GM18868 (cell line): ENCODE measurements around the gene ZNF653.

Source experiments
- ATAC-seq: cut with Tn5 transposase; IDR thresholded peaks from one replicate; pipeline ENCODE4 v1.9.1; 2021; ENCODE audit warnings: mild to moderate bottlenecking, moderate library complexity; ENCODE audit not compliant: unreplicated experiment

The ZNF653 gene

GRCh38 chr19:11505504-11506100, at the start of gene ZNF653:
Gene ZNF653 (minus strand): TSS chr19:11505839. CDS start chr19:11505786, 53 bp downstream.
- ATAC-seq, result peak; percentile 49

- no peak for ATAC-seq
These were observed 49.6 kb upstream of the ZNF653 start for GRCh38 chr19:11555246-11555645.

- no peak for ATAC-seq
These were observed 48.5 kb upstream of the ZNF653 start for GRCh38 chr19:11554160-11554559.

- no peak for ATAC-seq
These were observed 47.2 kb upstream of the ZNF653 start for GRCh38 chr19:11552666-11553372.

GRCh38 chr19:11551603-11552235, 46.1 kb upstream of the ZNF653 start:
- ATAC-seq, result no peak

GRCh38 chr19:11550265-11550664, 44.6 kb upstream of the ZNF653 start:
- no peak for ATAC-seq

- no peak for ATAC-seq
These were observed 43.8 kb upstream of the ZNF653 start for GRCh38 chr19:11549386-11549953.

- no peak for ATAC-seq
These were observed 42.5 kb upstream of the ZNF653 start for GRCh38 chr19:11547929-11548700.

GRCh38 chr19:11541238-11541637, 35.6 kb upstream of the ZNF653 start:
- ATAC-seq, result no peak

GRCh38 chr19:11540645-11541044, 35.0 kb upstream of the ZNF653 start:
- ATAC-seq, result no peak

- no peak for ATAC-seq
These were observed 34.1 kb upstream of the ZNF653 start for GRCh38 chr19:11539495-11540365.

- ATAC-seq, result no peak
These were observed 32.8 kb upstream of the ZNF653 start, which contains the start of gene CNN1 for GRCh38 chr19:11538232-11539036. Gene CNN1 (plus strand): TSS chr19:11538851. CDS start chr19:11538928, 77 bp downstream.

GRCh38 chr19:11535792-11536595, 30.4 kb upstream of the ZNF653 start:
- no peak for ATAC-seq

- ATAC-seq, result no peak
These were observed 29.3 kb upstream of the ZNF653 start for GRCh38 chr19:11534948-11535347.

GRCh38 chr19:11534538-11534937, 28.9 kb upstream of the ZNF653 start:
- ATAC-seq, result no peak

- no peak for ATAC-seq
These were observed 24.8 kb upstream of the ZNF653 start for GRCh38 chr19:11530432-11530831.

- peak; percentile 94 for ATAC-seq
These were observed 23.1 kb upstream of the ZNF653 start, which contains the start of gene ECSIT for GRCh38 chr19:11528551-11529341. Gene ECSIT (minus strand): TSS chr19:11529134. CDS start chr19:11519170, 9,964 bp downstream.
